CD4-positive, alpha-beta T cell (primary cell): ENCODE measurements around the gene ISOC2. TPM values are rescaled to one million over a fixed set of nuclear protein-coding genes. Genes with fewer than 3 reads are reported as not detected.

ENCODE experiments used
- ATAC-seq: fragments of 200-7000 bp; cut with Tn5 transposase; one replicate; pipeline ENCODE4 v1.10.0; 2022; ENCODE audit warnings: mild to moderate bottlenecking; ENCODE audit not compliant: poor library complexity
- CTCF ChIA-PET: fragments of 350-600 bp; sonication (Branson Sonifier 250); formaldehyde crosslinking; loops from one replicate; lab custom pipeline; 2021; ENCODE audit warnings: antibody characterized with exemption, inconsistent platforms; lab: Charles Lee
- POLR2A ChIA-PET: fragments of 350-600 bp; sonication (Branson Sonifier 250); formaldehyde crosslinking; loops from one replicate; lab custom pipeline; 2021; ENCODE audit warnings: antibody characterized with exemption, inconsistent platforms; lab: Charles Lee
- DNase-seq, 14 experiments: peaks; one replicate each; pipeline ENCODE4 v3.0.0-alpha.2; 2013 to 2020; ENCODE audit warnings: mixed read lengths in 2 of 14
- H3K27ac ChIP-seq, 2 donors: one replicate each; pipeline versions ENCODE4 v1.5.1 to v1.7.0; 2013; ENCODE audit warnings: low read length in 2 of 2, low read depth in 1 of 2, mild to moderate bottlenecking in 1 of 2
- H3K27me3 ChIP-seq, 2 experiments: 1 replicate in 1 of 2; 2 replicates in 1 of 2; pipeline versions ENCODE4 v1.6.1 to v1.7.0; 2013; ENCODE audit warnings: low read length in 2 of 2, control low read depth in 1 of 2, mild to moderate bottlenecking in 1 of 2, moderate library complexity in 1 of 2; ENCODE audit not compliant: insufficient read depth in 2 of 2, control insufficient read depth in 1 of 2
- H3K36me3 ChIP-seq: one replicate; pipeline ENCODE4 v1.6.1; 2013; ENCODE audit warnings: low read length, control low read depth; ENCODE audit not compliant: insufficient read depth
- H3K4me1 ChIP-seq: one replicate; pipeline ENCODE4 v1.6.1; 2013; ENCODE audit warnings: low read length, control low read depth; ENCODE audit not compliant: insufficient read depth
- H3K4me3 ChIP-seq: one replicate; pipeline ENCODE4 v1.5.1; 2013; ENCODE audit warnings: mild to moderate bottlenecking, low read length, moderate library complexity
- H3K9me3 ChIP-seq, 2 experiments: 1 replicate in 1 of 2; 2 replicates in 1 of 2; pipeline versions ENCODE4 v1.6.1 to v1.7.0; 2013; ENCODE audit warnings: low read length in 2 of 2, mild to moderate bottlenecking in 2 of 2, control low read depth in 1 of 2, moderate library complexity in 1 of 2; ENCODE audit not compliant: control insufficient read depth in 1 of 2, insufficient read depth in 1 of 2
- H3K27ac Mint-ChIP-seq: one replicate; pipeline ENCODE4 v1.8.0; 2020; ENCODE audit warnings: mixed read lengths
- H3K27me3 Mint-ChIP-seq: one replicate; pipeline ENCODE4 v1.8.0; 2021; ENCODE audit warnings: mixed read lengths
- H3K36me3 Mint-ChIP-seq: one replicate; pipeline ENCODE4 v1.8.0; 2021; ENCODE audit warnings: low read depth, mixed read lengths
- H3K4me1 Mint-ChIP-seq: one replicate; pipeline ENCODE4 v1.8.0; 2021; ENCODE audit warnings: low read depth, mixed read lengths
- H3K4me3 Mint-ChIP-seq: one replicate; pipeline ENCODE4 v1.8.0; 2020; ENCODE audit warnings: mild to moderate bottlenecking, mixed read lengths
- H3K9me3 Mint-ChIP-seq: one replicate; pipeline ENCODE4 v1.8.0; 2020; ENCODE audit warnings: mixed read lengths
- CTCF ChIP-seq: fragments of 200-600 bp; IDR thresholded peaks from one replicate; pipeline ENCODE4 v1.8.0; 2022; ENCODE audit warnings: antibody characterized with exemption, mild to moderate bottlenecking
- intact Hi-C, 2 experiments: fragments of 100-400 bp; cut with DNase I in 1 of 2; cut with micrococcal nuclease in 1 of 2; formaldehyde crosslinking; loops; one replicate each; pipeline versions ENCODE4 v1.15.1 to v1.9.0; 2023 to 2025; cut with DNase I, micrococcal nuclease
- total RNA-seq, 174 experiments: library from RNA in 2 of 174; stranded (reverse) in 2 of 174; gene quantifications; one replicate each; pipeline ENCODE4 v1.2.3 and lab custom pipeline; 2021 to 2026

The ISOC2 gene
- total RNA-seq, 2 experiments from 2014 or later = 1.5 to 2.2 TPM

GRCh38 chr19:55453511-55454260 is 7.8 kb downstream of the ISOC2 start:
- no peaks in the 10 kb centered on the region for H3K36me3 ChIP-seq
- ATAC-seq (no peak), DNase-seq (no peak)
- CTCF ChIA-PET = interaction anchor here (0.6 to 1.0 kb wide), 2 partner anchors 50 to 535 kb away, joined by 3 to 4 read pairs; no protein-coding TSS in a partner anchor
- H3K4me1 ChIP-seq = peaks cover 23% of the 10 kb centered on the region
- H3K27me3 ChIP-seq = peaks cover 26 to 27% of the 10 kb centered on the region in 2 experiments
- peaks cover 33% of the 10 kb centered on the region for H3K27me3 Mint-ChIP-seq
- H3K9me3 ChIP-seq = peaks cover 0 to 16% of the 10 kb centered on the region in 2 experiments
- H3K9me3 Mint-ChIP-seq = no peaks in the 10 kb centered on the region
- no peak overlapping the region for H3K27ac Mint-ChIP-seq
- no peaks in the 10 kb centered on the region for H3K36me3 Mint-ChIP-seq
- no peak overlapping the region for H3K27ac ChIP-seq
- peak overlapping the region; percentile 36 for H3K4me3 Mint-ChIP-seq
- peaks cover 13% of the 10 kb centered on the region for H3K4me1 Mint-ChIP-seq
- intact Hi-C loops = loop anchor here (1.0 kb wide), 2 partner anchors 152 to 312 kb away; no protein-coding TSS in a partner anchor
- POLR2A ChIA-PET = interaction anchor here (0.6 to 0.7 kb wide), 2 partner anchors 27 to 69 kb away, joined by 3 read pairs; partner anchors contain the start of gene TMEM238
- H3K4me3 ChIP-seq = no peak overlapping the region
- no peak for TF ChIP-seq CTCF

- peak in 8 of 14 experiments; percentile 19 to 78 (median 43) for DNase-seq
- no peak overlapping the region for H3K27ac Mint-ChIP-seq
Observed at GRCh38 chr19:55452749-55453346, 8.6 kb downstream of the ISOC2 start.

More at GRCh38 chr19:55452749-55453346, 8.6 kb downstream of the ISOC2 start:
- intact Hi-C loops = no loop called here
- Histone ChIP-seq H3K36me3 (no peaks in the 10 kb centered on the region), H3K4me3 (no peak overlapping the region), H3K27me3 (peaks cover 26 to 27% of the 10 kb centered on the region in 2 experiments), H3K27ac (no peak overlapping the region), H3K4me1 (peaks cover 23% of the 10 kb centered on the region), H3K9me3 (peaks cover 0 to 16% of the 10 kb centered on the region in 2 experiments)
- peaks cover 33% of the 10 kb centered on the region for H3K27me3 Mint-ChIP-seq
- POLR2A ChIA-PET = interaction anchor here (0.7 to 1.4 kb wide), 3 partner anchors 9 to 68 kb away, joined by 3 to 4 read pairs (median 3); partner anchors contain the start of genes ISOC2 and TMEM238
- H3K4me3 Mint-ChIP-seq = peak overlapping the region; percentile 36
- CTCF ChIA-PET = interaction anchor here (0.6 to 1.0 kb wide), 2 partner anchors 51 to 534 kb away, joined by 3 to 4 read pairs; no protein-coding TSS in a partner anchor
- TF ChIP-seq CTCF = no peak
- peak; percentile 68 for ATAC-seq
- no peaks in the 10 kb centered on the region for H3K9me3 Mint-ChIP-seq
- peaks cover 13% of the 10 kb centered on the region for H3K4me1 Mint-ChIP-seq
- H3K36me3 Mint-ChIP-seq = no peaks in the 10 kb centered on the region
